Measurements from ENCODE around the gene BAHCC1.
A peak's percentile ranks its signal among the peaks of the same experiment; 100 is the strongest.

BAHCC1 gene

GRCh38 chr17:81481815-81482505 is 86.7 kb downstream of the BAHCC1 start:
- peak overlapping the region; percentile 52 for H3K4me3 ChIP-seq (ENCODE audit: low read length)
- H3K9ac ChIP-seq (ENCODE audit: low read depth, low read length), result no peak overlapping the region
- WGBS, result 88% methylated on average over 18 of the region's 18 CpGs
- 0 out of 2 replicates have a peak, but pooled peaks cover 10% of the 10 kb centered on the region for H3K4me1 ChIP-seq (ENCODE audit: insufficient read depth, low read length)
- peaks cover 64% of the 10 kb centered on the region for H3K27me3 ChIP-seq (ENCODE audit: insufficient read depth, low read length)
- no peaks in the 10 kb centered on the region for H3K9me3 ChIP-seq (ENCODE audit: insufficient read depth, low read depth, low read length)
- no peaks in the 10 kb centered on the region for H3K36me3 ChIP-seq (ENCODE audit: insufficient read depth, low read length)
- no peak overlapping the region for H3K27ac ChIP-seq (ENCODE audit: low read depth, low read length)

GRCh38 chr17:81482673-81483072 is 87.4 kb downstream of the BAHCC1 start:
- H3K27ac ChIP-seq (ENCODE audit: low read depth, low read length), result no peak overlapping the region
- no peaks in the 10 kb centered on the region for H3K9me3 ChIP-seq (ENCODE audit: insufficient read depth, low read depth, low read length)
- WGBS, result 91% methylated on average over 11 of the region's 11 CpGs
- peaks cover 71% of the 10 kb centered on the region for H3K27me3 ChIP-seq (ENCODE audit: insufficient read depth, low read length)
- no peak overlapping the region for H3K9ac ChIP-seq (ENCODE audit: low read depth, low read length)
- H3K4me3 ChIP-seq (ENCODE audit: low read length), result no peak overlapping the region
- H3K36me3 ChIP-seq (ENCODE audit: insufficient read depth, low read length), result no peaks in the 10 kb centered on the region
- H3K4me1 ChIP-seq (ENCODE audit: insufficient read depth, low read length), result 0 out of 2 replicates have a peak, but pooled peaks cover 10% of the 10 kb centered on the region

GRCh38 chr17:81483085-81483861 is 88.0 kb downstream of the BAHCC1 start:
- H3K36me3 ChIP-seq (ENCODE audit: insufficient read depth, low read length), result no peaks in the 10 kb centered on the region
- 44% methylated on average over 29 of the region's 29 CpGs for WGBS
- 0 out of 2 replicates have a peak, but pooled peaks cover 10% of the 10 kb centered on the region for H3K4me1 ChIP-seq (ENCODE audit: insufficient read depth, low read length)
- H3K27me3 ChIP-seq (ENCODE audit: insufficient read depth, low read length), result peaks cover 75% of the 10 kb centered on the region
- peak overlapping the region; percentile 64 for H3K4me3 ChIP-seq (ENCODE audit: low read length)
- no peaks in the 10 kb centered on the region for H3K9me3 ChIP-seq (ENCODE audit: insufficient read depth, low read depth, low read length)
- no peak overlapping the region for H3K27ac ChIP-seq (ENCODE audit: low read depth, low read length)
- H3K9ac ChIP-seq (ENCODE audit: low read depth, low read length), result peak overlapping the region; percentile 64; the same call in 1 of the 2 replicates

- Histone ChIP-seq H3K27ac (ENCODE audit: low read depth, low read length) (no peak overlapping the region), H3K27me3 (ENCODE audit: insufficient read depth, low read length) (peaks cover 78% of the 10 kb centered on the region)
These were observed 88.6 kb downstream of the BAHCC1 start for GRCh38 chr17:81483862-81484194.

GRCh38 chr17:81484195-81484979 is 89.1 kb downstream of the BAHCC1 start:
- H3K9me3 ChIP-seq (ENCODE audit: insufficient read depth, low read depth, low read length), result no peaks in the 10 kb centered on the region
- H3K4me1 ChIP-seq (ENCODE audit: insufficient read depth, low read length), result 0 out of 2 replicates have a peak, but pooled peaks cover 10% of the 10 kb centered on the region
- H3K4me3 ChIP-seq (ENCODE audit: low read length), result peak overlapping the region; percentile 64
- WGBS, result 9% methylated on average over 60 of the region's 60 CpGs
- no peak overlapping the region for H3K27ac ChIP-seq (ENCODE audit: low read depth, low read length)
- H3K27me3 ChIP-seq (ENCODE audit: insufficient read depth, low read length), result peaks cover 78% of the 10 kb centered on the region
- H3K36me3 ChIP-seq (ENCODE audit: insufficient read depth, low read length), result no peaks in the 10 kb centered on the region
- peak overlapping the region; percentile 64 for H3K9ac ChIP-seq (ENCODE audit: low read depth, low read length)

More at GRCh38 chr17:81483862-81484194, 88.6 kb downstream of the BAHCC1 start:
- Histone ChIP-seq H3K4me1 (ENCODE audit: insufficient read depth, low read length) (0 out of 2 replicates have a peak, but pooled peaks cover 10% of the 10 kb centered on the region), H3K4me3 (ENCODE audit: low read length) (peak overlapping the region; percentile 64), H3K9me3 (ENCODE audit: insufficient read depth, low read depth, low read length) (no peaks in the 10 kb centered on the region), H3K36me3 (ENCODE audit: insufficient read depth, low read length) (no peaks in the 10 kb centered on the region), H3K9ac (ENCODE audit: low read depth, low read length) (peak overlapping the region; percentile 64)
- 8% methylated on average over 32 of the region's 32 CpGs for WGBS

- no peak overlapping the region for H3K27ac ChIP-seq (ENCODE audit: low read depth, low read length)
- H3K27me3 ChIP-seq (ENCODE audit: insufficient read depth, low read length), result peaks cover 61% of the 10 kb centered on the region
- WGBS, result 92% methylated on average over 17 of the region's 17 CpGs
- peaks cover 20% of the 10 kb centered on the region for H3K4me1 ChIP-seq (ENCODE audit: insufficient read depth, low read length)
- H3K9ac ChIP-seq (ENCODE audit: low read depth, low read length), result no peak overlapping the region
- no peaks in the 10 kb centered on the region for H3K9me3 ChIP-seq (ENCODE audit: insufficient read depth, low read depth, low read length)
- H3K4me3 ChIP-seq (ENCODE audit: low read length), result no peak overlapping the region
- H3K36me3 ChIP-seq (ENCODE audit: insufficient read depth, low read length), result no peaks in the 10 kb centered on the region
These were observed 91.0 kb downstream of the BAHCC1 start for GRCh38 chr17:81486199-81486810.

GRCh38 chr17:81487089-81487486 is 91.8 kb downstream of the BAHCC1 start:
- Histone ChIP-seq H3K9me3 (ENCODE audit: insufficient read depth, low read depth, low read length) (no peaks in the 10 kb centered on the region), H3K4me3 (ENCODE audit: low read length) (no peak overlapping the region), H3K27me3 (ENCODE audit: insufficient read depth, low read length) (peaks cover 56% of the 10 kb centered on the region), H3K27ac (ENCODE audit: low read depth, low read length) (no peak overlapping the region), H3K9ac (ENCODE audit: low read depth, low read length) (no peak overlapping the region), H3K4me1 (ENCODE audit: insufficient read depth, low read length) (peaks cover 20% of the 10 kb centered on the region), H3K36me3 (ENCODE audit: insufficient read depth, low read length) (no peaks in the 10 kb centered on the region)
- WGBS, result 85% methylated on average over 10 of the region's 10 CpGs

- peak overlapping the region; percentile 55 for H3K4me3 ChIP-seq (ENCODE audit: low read length)
- no peaks in the 10 kb centered on the region for H3K36me3 ChIP-seq (ENCODE audit: insufficient read depth, low read length)
- peaks cover 54% of the 10 kb centered on the region for H3K27me3 ChIP-seq (ENCODE audit: insufficient read depth, low read length)
- H3K9me3 ChIP-seq (ENCODE audit: insufficient read depth, low read depth, low read length), result no peaks in the 10 kb centered on the region
- 17% methylated on average over 87 of the region's 87 CpGs for WGBS
- H3K27ac ChIP-seq (ENCODE audit: low read depth, low read length), result no peak overlapping the region
- peak overlapping the region; percentile 71 for H3K9ac ChIP-seq (ENCODE audit: low read depth, low read length)
- H3K4me1 ChIP-seq (ENCODE audit: insufficient read depth, low read length), result peaks cover 20% of the 10 kb centered on the region
These were observed 92.4 kb downstream of the BAHCC1 start for GRCh38 chr17:81487487-81488275.

GRCh38 chr17:81488276-81488860 is 93.1 kb downstream of the BAHCC1 start:
- Histone ChIP-seq H3K9ac (ENCODE audit: low read depth, low read length) (peak overlapping the region; percentile 71), H3K27ac (ENCODE audit: low read depth, low read length) (no peak overlapping the region), H3K9me3 (ENCODE audit: insufficient read depth, low read depth, low read length) (no peaks in the 10 kb centered on the region)

More at GRCh38 chr17:81488276-81488860, 93.1 kb downstream of the BAHCC1 start:
- Histone ChIP-seq H3K4me1 (ENCODE audit: insufficient read depth, low read length) (peaks cover 14% of the 10 kb centered on the region), H3K27me3 (ENCODE audit: insufficient read depth, low read length) (peaks cover 47% of the 10 kb centered on the region), H3K36me3 (ENCODE audit: insufficient read depth, low read length) (no peaks in the 10 kb centered on the region), H3K4me3 (ENCODE audit: low read length) (peak overlapping the region; percentile 55)
- WGBS, result 25% methylated on average over 52 of the region's 52 CpGs

Measured in HUES64 (cell line).